Activated naive CD8-positive, alpha-beta T cell treated with anti-CD3 and anti-CD28 coated beads, Interleukin-2, amount 10 ng/mL, durations not matched to agents 7 days and 5 days (primary cell): ENCODE data around the gene TXNRD2. TPM values are rescaled to one million over a fixed set of nuclear protein-coding genes. Genes with fewer than 3 reads are reported as not detected.

Source experiments
- ATAC-seq: fragments of 150-1000 bp; cut with Tn5 transposase; one replicate; pipeline ENCODE4 v1.10.0; 2021; ENCODE audit warnings: low read depth, moderate library complexity
- POLR2A ChIA-PET: fragments of 350-600 bp; sonication (Branson Sonifier 250); formaldehyde crosslinking; loops from one replicate; lab custom pipeline; 2021; ENCODE audit warnings: antibody characterized with exemption; lab: Charles Lee
- DNase-seq: peaks from one replicate; pipeline ENCODE4 v3.0.0; 2021
- H3K27ac Mint-ChIP-seq: one replicate; pipeline ENCODE4 v1.8.0; 2022; ENCODE audit warnings: mild to moderate bottlenecking, mixed read lengths
- H3K27me3 Mint-ChIP-seq: one replicate; pipeline ENCODE4 v1.8.0; 2022; ENCODE audit warnings: mild to moderate bottlenecking, moderate library complexity, mixed read lengths
- H3K36me3 Mint-ChIP-seq: one replicate; pipeline ENCODE4 v1.8.0; 2021; ENCODE audit warnings: mild to moderate bottlenecking, mixed read lengths
- H3K4me1 Mint-ChIP-seq: one replicate; pipeline ENCODE4 v1.8.0; 2021; ENCODE audit warnings: mixed read lengths
- H3K4me3 Mint-ChIP-seq: one replicate; pipeline ENCODE4 v1.8.0; 2022; ENCODE audit warnings: mild to moderate bottlenecking, moderate library complexity, mixed read lengths
- H3K9me3 Mint-ChIP-seq: one replicate; pipeline ENCODE4 v1.8.0; 2021; ENCODE audit warnings: mixed read lengths
- total RNA-seq, 2 experiments: library from RNA; stranded (reverse); gene quantifications; one replicate each; pipeline ENCODE4 v1.2.3, GENCODE V29; 2021

TXNRD2 gene
- total RNA-seq, 2 experiments from 2014 or later: 20.7 to 20.8 TPM

- POLR2A ChIA-PET: interaction anchor here (0.7 kb wide), 1 partner anchor 37 kb away, joined by 3 read pairs; no protein-coding TSS in a partner anchor
- peak overlapping the region; percentile 68 for H3K27ac Mint-ChIP-seq
- no peaks in the 10 kb centered on the region for H3K9me3 Mint-ChIP-seq
- ATAC-seq (no peak), DNase-seq (no peak)
- H3K36me3 Mint-ChIP-seq: no peaks in the 10 kb centered on the region
- peaks cover 7% of the 10 kb centered on the region for H3K4me1 Mint-ChIP-seq
- H3K4me3 Mint-ChIP-seq: no peak overlapping the region
- H3K27me3 Mint-ChIP-seq: no peaks in the 10 kb centered on the region
These were observed 33.5 kb upstream of the TXNRD2 start for GRCh38 chr22:19974935-19975706.

DNA sequence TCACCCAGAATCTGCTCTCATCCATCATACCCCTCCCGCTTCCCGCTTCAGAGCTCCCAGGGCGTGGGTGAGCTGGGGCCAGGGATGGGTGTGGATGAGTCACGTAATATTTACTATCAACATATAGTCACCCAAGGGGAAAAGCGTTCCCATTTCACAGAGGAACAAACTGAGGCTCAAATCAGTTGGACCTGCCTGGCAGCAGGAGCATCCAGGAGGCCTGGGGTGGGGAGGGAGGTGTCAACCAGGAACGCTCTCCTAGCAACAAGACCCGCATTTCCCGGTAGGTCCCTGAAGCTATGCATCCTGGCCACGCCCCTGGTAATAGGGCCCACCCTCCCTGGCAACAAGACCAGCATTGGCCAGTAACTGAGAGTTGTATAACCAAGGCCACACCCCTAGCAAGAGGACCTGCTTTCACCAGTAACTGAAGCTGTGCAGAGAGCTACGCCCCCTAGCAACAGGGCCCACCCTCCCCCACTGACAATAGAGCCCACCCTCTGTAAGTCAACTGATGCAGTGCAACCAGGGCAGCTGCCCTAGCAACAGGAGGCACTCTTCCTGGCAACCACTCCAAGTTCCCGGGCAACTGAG lies 32.7 kb upstream of the TXNRD2 start:
- DNase-seq (no peak), ATAC-seq (peak; percentile 30)
- POLR2A ChIA-PET: interaction anchor here (0.7 kb wide), 1 partner anchor 38 kb away, joined by 3 read pairs; no protein-coding TSS in a partner anchor
- no peak overlapping the region for H3K4me3 Mint-ChIP-seq
- no peak overlapping the region for H3K27ac Mint-ChIP-seq
- H3K4me1 Mint-ChIP-seq: peaks cover 7% of the 10 kb centered on the region
- no peaks in the 10 kb centered on the region for H3K36me3 Mint-ChIP-seq
- H3K27me3 Mint-ChIP-seq: no peaks in the 10 kb centered on the region
- H3K9me3 Mint-ChIP-seq: no peaks in the 10 kb centered on the region

DNA sequence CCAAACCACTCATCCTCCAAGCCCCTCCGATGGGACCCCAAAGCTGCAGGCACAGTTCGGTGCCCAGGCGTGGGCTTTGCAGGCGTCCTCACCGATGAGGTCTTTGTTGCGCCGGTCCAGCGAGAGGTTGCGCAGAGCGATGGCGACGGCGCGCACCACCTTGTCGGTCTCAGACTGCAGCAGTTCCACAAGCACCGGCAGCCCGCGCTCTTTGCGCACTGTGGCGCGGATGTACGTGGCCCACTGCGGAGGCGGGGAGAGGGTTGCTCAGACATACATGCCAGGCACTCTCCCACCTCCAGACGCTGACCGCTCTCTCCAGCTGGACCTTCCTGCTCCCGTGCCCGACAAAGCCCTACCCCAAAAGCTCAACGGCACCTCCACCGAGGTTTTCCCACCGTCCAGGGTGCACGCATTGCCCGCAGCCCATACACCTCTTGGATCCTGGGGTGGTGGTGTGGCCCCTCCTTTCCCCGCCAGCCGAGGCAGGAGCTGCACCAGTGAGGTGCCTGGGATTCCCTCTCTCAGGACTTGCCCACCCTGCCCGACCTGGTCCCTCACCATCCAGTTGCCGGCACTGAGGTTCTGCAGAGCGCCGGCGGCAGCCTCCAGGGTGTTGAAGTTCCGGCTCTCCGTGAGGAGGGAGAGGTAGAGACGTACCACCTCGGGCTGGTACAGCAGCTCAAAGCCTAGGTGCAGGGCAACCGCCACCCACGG lies 32.1 kb upstream of the TXNRD2 start:
- Mint-ChIP-seq H3K4me1 (peaks cover 7% of the 10 kb centered on the region), H3K9me3 (no peaks in the 10 kb centered on the region)
- POLR2A ChIA-PET: interaction anchor here (0.7 kb wide), 1 partner anchor 39 kb away, joined by 3 read pairs; no protein-coding TSS in a partner anchor

DNA sequence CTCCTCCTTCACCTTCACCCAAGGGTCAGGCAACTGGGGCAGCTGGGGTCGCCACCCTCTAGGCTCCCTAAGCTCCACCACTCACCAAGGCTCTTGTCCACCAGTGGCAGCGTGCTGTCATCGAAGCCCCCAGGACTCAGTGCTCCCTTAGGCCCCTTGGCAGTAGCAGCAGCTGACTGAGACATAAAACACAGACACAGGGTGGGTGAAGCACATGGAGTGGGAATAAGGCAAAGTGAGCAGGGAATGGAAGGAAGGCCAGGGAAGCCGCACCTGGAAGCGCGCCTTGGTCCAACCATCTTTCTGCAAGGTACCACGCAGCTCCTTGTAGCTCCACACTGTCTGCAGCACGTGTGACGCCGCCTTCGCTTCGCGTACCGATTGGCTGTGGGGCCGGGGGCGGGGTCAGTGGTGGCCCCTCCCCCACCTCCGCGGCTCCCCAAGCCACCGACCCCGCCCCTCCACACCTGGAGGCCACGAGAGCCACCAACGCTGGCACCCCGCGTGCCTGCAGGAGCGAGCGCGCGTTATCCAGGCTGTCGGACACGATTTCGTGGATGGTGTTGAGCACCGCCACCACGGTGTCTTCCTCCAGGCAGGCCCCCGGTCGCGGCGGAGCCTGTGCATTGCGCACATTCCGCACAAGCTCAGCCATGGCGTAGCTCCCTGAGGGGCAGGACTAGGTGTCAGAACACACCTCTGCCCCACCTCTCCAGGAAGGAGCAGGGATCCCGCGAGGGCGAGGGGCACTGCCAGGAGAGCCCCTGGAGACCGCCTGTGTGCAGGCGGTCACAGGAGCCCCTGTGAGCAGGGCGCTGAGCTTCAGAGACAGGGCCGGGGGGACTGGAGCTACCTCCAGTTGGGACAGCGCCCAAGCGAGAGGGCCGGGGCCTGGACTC lies 31.3 kb upstream of the TXNRD2 start:
- Mint-ChIP-seq H3K4me3 (no peak overlapping the region), H3K36me3 (no peaks in the 10 kb centered on the region), H3K27me3 (no peaks in the 10 kb centered on the region), H3K4me1 (peaks cover 7% of the 10 kb centered on the region), H3K9me3 (no peaks in the 10 kb centered on the region), H3K27ac (no peak overlapping the region)
- DNase-seq (no peak), ATAC-seq (no peak)
- POLR2A ChIA-PET: interaction anchor here (2.9 kb wide), 1 partner anchor 40 kb away, joined by 8 read pairs; no protein-coding TSS in a partner anchor

More for the DNA sequence above, 32.1 kb upstream of the TXNRD2 start:
- H3K27me3 Mint-ChIP-seq: no peaks in the 10 kb centered on the region
- no peak overlapping the region for H3K27ac Mint-ChIP-seq
- H3K4me3 Mint-ChIP-seq: no peak overlapping the region
- ATAC-seq: no peak
- no peak for DNase-seq
- H3K36me3 Mint-ChIP-seq: no peaks in the 10 kb centered on the region

DNA sequence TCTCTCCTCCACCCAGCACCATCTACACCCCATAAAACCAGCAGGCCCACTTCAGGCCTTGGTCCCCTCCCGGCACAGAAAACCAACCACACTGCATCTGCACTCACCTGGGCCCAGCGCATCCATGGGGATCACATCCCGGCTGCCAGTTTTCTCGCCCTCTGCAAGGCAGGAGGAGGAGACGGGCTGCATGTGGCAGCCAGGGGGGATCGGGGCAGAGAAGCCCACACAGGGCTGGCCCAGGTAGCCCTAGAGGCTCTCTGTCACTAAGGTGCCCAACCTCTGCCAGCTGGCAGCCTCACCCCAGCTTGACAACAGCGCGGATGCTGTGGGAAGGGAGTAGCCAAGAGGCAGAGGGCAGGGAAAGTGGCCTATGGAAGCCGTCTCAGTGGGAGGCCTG lies 30.6 kb upstream of the TXNRD2 start:
- H3K4me1 Mint-ChIP-seq: peaks cover 7% of the 10 kb centered on the region
- H3K36me3 Mint-ChIP-seq: peaks cover 2% of the 10 kb centered on the region
- H3K27me3 Mint-ChIP-seq: no peaks in the 10 kb centered on the region
- H3K27ac Mint-ChIP-seq: no peak overlapping the region
- POLR2A ChIA-PET: interaction anchor here (2.9 kb wide), 1 partner anchor 41 kb away, joined by 8 read pairs; no protein-coding TSS in a partner anchor
- ATAC-seq (no peak), DNase-seq (no peak)
- no peaks in the 10 kb centered on the region for H3K9me3 Mint-ChIP-seq
- no peak overlapping the region for H3K4me3 Mint-ChIP-seq

DNA sequence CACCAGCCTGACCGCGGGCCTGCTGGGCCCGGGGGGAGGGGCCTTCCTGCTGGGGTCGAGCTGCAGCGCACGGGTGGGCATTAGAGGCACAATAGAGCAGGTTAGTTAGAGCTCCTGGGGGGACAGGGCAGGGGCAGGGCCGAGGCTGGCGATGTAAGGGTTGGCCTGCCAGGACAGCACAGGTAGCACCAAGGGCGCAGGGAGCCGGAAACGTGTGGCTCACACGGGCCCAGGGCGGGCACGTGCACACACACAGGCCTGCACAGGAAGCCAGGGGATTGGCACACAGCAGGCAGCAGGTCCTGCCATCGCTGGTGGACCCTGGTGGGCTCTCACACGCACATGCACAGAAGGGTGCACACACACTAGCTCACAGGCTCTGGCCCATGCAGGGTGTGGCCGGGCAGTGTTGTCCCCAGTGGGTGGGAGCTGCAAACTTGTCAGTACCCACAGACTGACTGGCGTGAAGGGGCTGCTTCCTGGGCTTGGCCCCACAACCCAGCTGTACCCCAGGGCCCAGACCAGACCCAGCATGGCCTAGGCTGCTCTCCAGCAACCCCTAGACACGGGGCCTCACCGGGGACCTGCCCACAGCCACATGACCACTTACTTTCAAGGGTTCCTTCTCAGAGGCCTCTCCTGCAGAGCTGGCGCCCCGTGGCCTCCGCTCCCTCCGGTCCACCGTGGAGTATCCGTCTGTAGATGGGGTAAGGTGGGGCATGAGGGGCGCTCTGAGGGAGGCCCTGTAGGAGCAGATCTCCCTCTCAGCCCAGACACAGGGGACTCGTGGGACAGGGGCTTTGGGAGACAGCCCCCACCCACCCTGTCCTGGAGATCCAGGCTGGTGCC lies 29.9 kb upstream of the TXNRD2 start:
- Mint-ChIP-seq H3K36me3 (peaks cover 2% of the 10 kb centered on the region), H3K27ac (no peak overlapping the region), H3K4me1 (peaks cover 7% of the 10 kb centered on the region), H3K4me3 (no peak overlapping the region), H3K27me3 (no peaks in the 10 kb centered on the region), H3K9me3 (no peaks in the 10 kb centered on the region)
- ATAC-seq (no peak), DNase-seq (no peak)
- POLR2A ChIA-PET: interaction anchor here (0.6 to 2.9 kb wide), 3 partner anchors 41 to 158 kb away, joined by 3 to 8 read pairs (median 3); no protein-coding TSS in a partner anchor

- Mint-ChIP-seq H3K9me3 (no peaks in the 10 kb centered on the region), H3K27me3 (no peaks in the 10 kb centered on the region), H3K36me3 (peaks cover 2% of the 10 kb centered on the region), H3K4me3 (no peak overlapping the region), H3K4me1 (peaks cover 7% of the 10 kb centered on the region), H3K27ac (no peak overlapping the region)
- DNase-seq (peak; percentile 88), ATAC-seq (peak; percentile 71)
- POLR2A ChIA-PET: interaction anchor here (1.2 to 2.9 kb wide), 3 partner anchors 42 to 159 kb away, joined by 3 to 8 read pairs (median 4); no protein-coding TSS in a partner anchor
These were observed 29.1 kb upstream of the TXNRD2 start for GRCh38 chr22:19970479-19971275.

DNA sequence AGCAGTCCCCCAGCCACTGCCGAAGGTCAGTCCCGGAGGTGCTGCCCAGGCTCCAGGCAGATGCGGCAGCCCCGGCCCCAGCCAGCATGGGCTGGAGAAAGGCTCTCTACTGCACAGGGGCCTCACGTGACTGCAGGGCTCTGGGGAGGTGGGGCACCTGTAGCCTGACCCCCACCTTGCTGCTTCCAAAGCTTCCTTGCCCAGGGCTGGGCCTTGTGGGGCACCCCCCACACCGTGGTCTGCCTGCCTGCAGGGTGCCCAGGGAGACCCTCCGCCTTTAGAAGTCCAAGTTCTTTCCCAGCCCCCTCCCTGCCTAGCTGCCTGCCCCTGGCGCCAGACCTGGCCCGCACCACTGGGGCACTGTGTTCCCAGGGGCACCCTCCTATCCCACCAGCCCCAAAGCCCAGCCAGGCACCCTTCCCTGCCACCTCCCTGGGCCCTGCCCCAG lies 28.4 kb upstream of the TXNRD2 start:
- ATAC-seq: no peak
- POLR2A ChIA-PET: interaction anchor here (1.2 to 2.9 kb wide), 3 partner anchors 43 to 159 kb away, joined by 3 to 8 read pairs (median 4); no protein-coding TSS in a partner anchor

GRCh38 chr22:19969141-19969928 lies 27.7 kb upstream of the TXNRD2 start:
- Mint-ChIP-seq H3K36me3 (peaks cover 2% of the 10 kb centered on the region), H3K9me3 (no peaks in the 10 kb centered on the region), H3K27me3 (no peaks in the 10 kb centered on the region), H3K4me3 (no peak overlapping the region), H3K27ac (no peak overlapping the region), H3K4me1 (peaks cover 2% of the 10 kb centered on the region)
- DNase-seq (no peak), ATAC-seq (no peak)
- POLR2A ChIA-PET: interaction anchor here (1.6 kb wide), 1 partner anchor 160 kb away, joined by 4 read pairs; no protein-coding TSS in a partner anchor

More for the DNA sequence above, 28.4 kb upstream of the TXNRD2 start:
- Mint-ChIP-seq H3K27ac (no peak overlapping the region), H3K9me3 (no peaks in the 10 kb centered on the region), H3K4me3 (no peak overlapping the region), H3K27me3 (no peaks in the 10 kb centered on the region), H3K4me1 (peaks cover 3% of the 10 kb centered on the region), H3K36me3 (peaks cover 2% of the 10 kb centered on the region)
- DNase-seq: no peak

GRCh38 chr22:19968450-19968891 lies 26.9 kb upstream of the TXNRD2 start:
- Mint-ChIP-seq H3K27ac (no peak overlapping the region), H3K36me3 (peaks cover 2% of the 10 kb centered on the region), H3K4me3 (no peak overlapping the region), H3K4me1 (peaks cover 2% of the 10 kb centered on the region), H3K27me3 (no peaks in the 10 kb centered on the region), H3K9me3 (no peaks in the 10 kb centered on the region)
- no peak for ATAC-seq
- DNase-seq: no peak
- POLR2A ChIA-PET: no interaction called here
